ENCODE data around the gene C5AR2. TPM values are rescaled to one million over a fixed set of nuclear protein-coding genes. Genes with fewer than 3 reads are reported as not detected.
A peak's percentile ranks its signal among the peaks of the same experiment; 100 is the strongest.
"Not testable (repeated sequence)": the region's sequence is repeated elsewhere in the genome, so short reads cannot be mapped to it uniquely, and the experiment has no call there.

The C5AR2 gene
- total and polyA plus RNA-seq, 2 donors (not counting 1 experiment from before 2014, with no cell fraction given): 0.25 to 1.2 TPM

GRCh38 chr19:47381653-47382279 lies 49.8 kb downstream of the C5AR2 start:
- H4K20me1 ChIP-seq (ENCODE audit: control insufficient read depth, insufficient read depth, low read length, poor library complexity, severe bottlenecking): no peaks in the 10 kb centered on the region
- no peaks in the 10 kb centered on the region for H3K27me3 ChIP-seq (replicated peaks in 1 of 4; ENCODE audit: control extremely low read depth in 1 of 4, control insufficient read depth in 3 of 4, insufficient read depth in 4 of 4, low read length in 3 of 4)
- H3K4me1 Mint-ChIP-seq: peaks cover 17% of the 10 kb centered on the region
- H3K4me1 ChIP-seq (ENCODE audit: control insufficient read depth in 2 of 2, insufficient read depth in 2 of 2, low read length in 2 of 2): peaks cover 9 to 15% of the 10 kb centered on the region in 2 donors
- no peak for TF ChIP-seq CTCF (IDR thresholded peaks at IDR 0.05)
- TF ChIP-seq EZH2 (IDR thresholded peaks at IDR 0.05; ENCODE audit: borderline replicate concordance, insufficient read depth, low read depth, low read length, poor library complexity, severe bottlenecking): no peak
- peak; percentile 50 for DNase-seq
- no peak overlapping the region for H3K4me3 Mint-ChIP-seq
- H3K4me2 ChIP-seq (replicated peaks; ENCODE audit: low read depth, low read length, poor library complexity, severe bottlenecking): peak overlapping the region; percentile 26
- no peak overlapping the region for H2AFZ ChIP-seq (ENCODE audit: insufficient read depth, low read depth, low read length, poor library complexity, severe bottlenecking)
- POLR2A ChIA-PET: interaction anchor here (0.5 to 0.6 kb wide), 2 partner anchors 108 to 1751 kb away, joined by 4 to 6 read pairs; no protein-coding TSS in a partner anchor
- peak overlapping the region; percentile 42 for H3K27ac Mint-ChIP-seq
- peak; percentile 73 for ATAC-seq (ENCODE audit: low read depth)
- H3K9me3 Mint-ChIP-seq (ENCODE audit: insufficient read depth): no peaks in the 10 kb centered on the region
- CTCF ChIA-PET: interaction anchor here (0.9 to 2.4 kb wide), 2 partner anchors 10 to 33 kb away, joined by 3 to 7 read pairs; partner anchors contain the start of gene DHX34
- H3K4me3 ChIP-seq (ENCODE audit: control extremely low read depth in 1 of 5, extremely low read depth in 1 of 5, insufficient read depth in 1 of 5, low read depth in 2 of 5, low read length in 4 of 5): no peak overlapping the region
- H3K27ac ChIP-seq (ENCODE audit: low read length in 2 of 2): peak overlapping the region; percentile 7 to 36
- no peak overlapping the region for H3K9ac ChIP-seq (ENCODE audit: low read length)
- H3K79me2 ChIP-seq (ENCODE audit: control insufficient read depth, insufficient read depth, low read length): no peaks in the 10 kb centered on the region
- WGBS (ENCODE audit: insufficient coverage): 8% methylated on average over 9 of the region's 11 CpGs
- intact Hi-C loops (cut with micrococcal nuclease): no loop called here
- peaks cover 0 to 13% (median 0%) of the 10 kb centered on the region in 3 donors for H3K9me3 ChIP-seq (ENCODE audit: control extremely low read depth in 1 of 3, control insufficient read depth in 2 of 3, insufficient read depth in 1 of 3, low read length in 2 of 3)
- peaks cover 0 to 28% of the 10 kb centered on the region in 2 experiments for H3K36me3 ChIP-seq (replicated peaks in 1 of 2; ENCODE audit: control extremely low read depth in 1 of 2, control insufficient read depth in 1 of 2, extremely low read depth in 1 of 2, insufficient read depth in 2 of 2, low read length in 1 of 2)
- H3K27me3 Mint-ChIP-seq: no peaks in the 10 kb centered on the region

GRCh38 chr19:47383890-47384289 lies 51.9 kb downstream of the C5AR2 start:
- H3K9me3 Mint-ChIP-seq (ENCODE audit: insufficient read depth); H3K4me3 ChIP-seq (ENCODE audit: control extremely low read depth in 1 of 5, extremely low read depth in 1 of 5, insufficient read depth in 1 of 5, low read depth in 2 of 5, low read length in 4 of 5): not testable (repeated sequence)
- peaks cover 9 to 15% of the 10 kb centered on the region in 2 donors for H3K4me1 ChIP-seq (ENCODE audit: control insufficient read depth in 2 of 2, insufficient read depth in 2 of 2, low read length in 2 of 2)

GRCh38 chr19:47384533-47384932 lies 52.6 kb downstream of the C5AR2 start:
- peaks cover 0 to 13% (median 0%) of the 10 kb centered on the region in 3 donors for H3K9me3 ChIP-seq (ENCODE audit: control extremely low read depth in 1 of 3, control insufficient read depth in 2 of 3, insufficient read depth in 1 of 3, low read length in 2 of 3)
- H3K9ac ChIP-seq (ENCODE audit: low read length); H2AFZ ChIP-seq (ENCODE audit: insufficient read depth, low read depth, low read length, poor library complexity, severe bottlenecking); H3K27me3 Mint-ChIP-seq; H3K27me3 ChIP-seq (replicated peaks in 1 of 4; ENCODE audit: control extremely low read depth in 1 of 4, control insufficient read depth in 3 of 4, insufficient read depth in 4 of 4, low read length in 3 of 4); H3K4me3 Mint-ChIP-seq; H3K79me2 ChIP-seq (ENCODE audit: control insufficient read depth, insufficient read depth, low read length); ATAC-seq (ENCODE audit: low read depth); H3K4me3 ChIP-seq (ENCODE audit: control extremely low read depth in 1 of 5, extremely low read depth in 1 of 5, insufficient read depth in 1 of 5, low read depth in 2 of 5, low read length in 4 of 5); H3K9me3 Mint-ChIP-seq (ENCODE audit: insufficient read depth); intact Hi-C loops (cut with micrococcal nuclease); DNase-seq; H3K4me2 ChIP-seq (replicated peaks; ENCODE audit: low read depth, low read length, poor library complexity, severe bottlenecking); H3K27ac ChIP-seq (ENCODE audit: low read length in 2 of 2); H3K27ac Mint-ChIP-seq; H4K20me1 ChIP-seq (ENCODE audit: control insufficient read depth, insufficient read depth, low read length, poor library complexity, severe bottlenecking): not testable (repeated sequence)
- no CpG with 5 or more reads among the region's 4 CpGs for WGBS (ENCODE audit: insufficient coverage)
- H3K4me1 Mint-ChIP-seq: peaks cover 17% of the 10 kb centered on the region
- ChIA-PET POLR2A (interaction anchor here (0.6 kb wide), 1 partner anchor 21 kb away, joined by 4 read pairs; no protein-coding TSS in a partner anchor), CTCF (interaction anchor here (0.6 to 1.3 kb wide), 2 partner anchors 11 to 1814 kb away, joined by 3 to 6 read pairs; no protein-coding TSS in a partner anchor)
- peaks cover 0 to 21% of the 10 kb centered on the region in 2 experiments for H3K36me3 ChIP-seq (replicated peaks in 1 of 2; ENCODE audit: control extremely low read depth in 1 of 2, control insufficient read depth in 1 of 2, extremely low read depth in 1 of 2, insufficient read depth in 2 of 2, low read length in 1 of 2)
- peaks cover 9 to 15% of the 10 kb centered on the region in 2 donors for H3K4me1 ChIP-seq (ENCODE audit: control insufficient read depth in 2 of 2, insufficient read depth in 2 of 2, low read length in 2 of 2)

More at GRCh38 chr19:47383890-47384289, 51.9 kb downstream of the C5AR2 start:
- intact Hi-C loops (cut with micrococcal nuclease); POLR2A ChIA-PET; H4K20me1 ChIP-seq (ENCODE audit: control insufficient read depth, insufficient read depth, low read length, poor library complexity, severe bottlenecking); H3K27me3 ChIP-seq (replicated peaks in 1 of 4; ENCODE audit: control extremely low read depth in 1 of 4, control insufficient read depth in 3 of 4, insufficient read depth in 4 of 4, low read length in 3 of 4); H3K4me3 Mint-ChIP-seq; H3K79me2 ChIP-seq (ENCODE audit: control insufficient read depth, insufficient read depth, low read length); H3K27ac Mint-ChIP-seq; H3K9ac ChIP-seq (ENCODE audit: low read length); H2AFZ ChIP-seq (ENCODE audit: insufficient read depth, low read depth, low read length, poor library complexity, severe bottlenecking); H3K27me3 Mint-ChIP-seq; DNase-seq; ATAC-seq (ENCODE audit: low read depth); H3K4me2 ChIP-seq (replicated peaks; ENCODE audit: low read depth, low read length, poor library complexity, severe bottlenecking); H3K27ac ChIP-seq (ENCODE audit: low read length in 2 of 2): not testable (repeated sequence)
- WGBS (ENCODE audit: insufficient coverage): 80% methylated on average over 2 of the region's 5 CpGs
- H3K36me3 ChIP-seq (replicated peaks in 1 of 2; ENCODE audit: control extremely low read depth in 1 of 2, control insufficient read depth in 1 of 2, extremely low read depth in 1 of 2, insufficient read depth in 2 of 2, low read length in 1 of 2): peaks cover 0 to 21% of the 10 kb centered on the region in 2 experiments
- H3K9me3 ChIP-seq (ENCODE audit: control extremely low read depth in 1 of 3, control insufficient read depth in 2 of 3, insufficient read depth in 1 of 3, low read length in 2 of 3): peaks cover 0 to 13% (median 0%) of the 10 kb centered on the region in 3 donors
- CTCF ChIA-PET: interaction anchor here (1.3 to 2.4 kb wide), 2 partner anchors 8 to 11 kb away, joined by 6 to 7 read pairs; no protein-coding TSS in a partner anchor
- peaks cover 17% of the 10 kb centered on the region for H3K4me1 Mint-ChIP-seq
